ENCODE data around the gene FAM107B. TPM values are rescaled to one million over a fixed set of nuclear protein-coding genes. Genes with fewer than 3 reads are reported as not detected.

FAM107B gene
- total and polyA plus RNA-seq, 2 experiments from 2014 or later = 3.4 to 5.2 TPM

GRCh38 chr10:14536241-14537213 lies 238.2 kb downstream of the FAM107B start:
- Histone ChIP-seq H3F3A (ENCODE audit: insufficient read depth) (no peaks in the 10 kb centered on the region), H3K27ac (no peak overlapping the region), H4K20me1 (ENCODE audit: insufficient read depth) (no peaks in the 10 kb centered on the region), H3K4me2 (ENCODE audit: unreplicated experiment) (no peak overlapping the region), H3K79me2 (ENCODE audit: insufficient read depth) (no peaks in the 10 kb centered on the region), H2AFZ (0 out of 2 replicates have a peak overlapping the region, but pooled peaks have one; percentile 9), H3K36me3 (ENCODE audit: low read depth) (no peaks in the 10 kb centered on the region), H3K4me1 (ENCODE audit: insufficient read depth) (no peaks in the 10 kb centered on the region), H3K9me2 (ENCODE audit: insufficient read depth) (no peaks in the 10 kb centered on the region), H3K9me3 (ENCODE audit: low read depth) (no peaks in the 10 kb centered on the region), H3K4me3 (no peak overlapping the region), H3K27me3 (replicated peaks; ENCODE audit: insufficient read depth) (no peaks in the 10 kb centered on the region), H3K9ac (no peak overlapping the region)
- DNase-seq = peak; percentile 81
- TF ChIP-seq EZH2phosphoT487 (IDR thresholded peaks at IDR 0.05; ENCODE audit: insufficient read depth, low read depth) (no peak), EZH2 (IDR thresholded peaks at IDR 0.05; ENCODE audit: insufficient read depth, poor library complexity, severe bottlenecking) (no peak)
- WGBS, 2 experiments (ENCODE audit: low coverage in 1 of 2, low lambda C conversion rate in 2 of 2, missing lambda C conversion rate in 2 of 2) = 52 to 60% methylated on average over 21 of the region's 21 CpGs
- in situ Hi-C loops (cut with MboI) = loop anchor here (10.0 kb wide), 1 partner anchor 288 kb away; no protein-coding TSS in a partner anchor

DNA sequence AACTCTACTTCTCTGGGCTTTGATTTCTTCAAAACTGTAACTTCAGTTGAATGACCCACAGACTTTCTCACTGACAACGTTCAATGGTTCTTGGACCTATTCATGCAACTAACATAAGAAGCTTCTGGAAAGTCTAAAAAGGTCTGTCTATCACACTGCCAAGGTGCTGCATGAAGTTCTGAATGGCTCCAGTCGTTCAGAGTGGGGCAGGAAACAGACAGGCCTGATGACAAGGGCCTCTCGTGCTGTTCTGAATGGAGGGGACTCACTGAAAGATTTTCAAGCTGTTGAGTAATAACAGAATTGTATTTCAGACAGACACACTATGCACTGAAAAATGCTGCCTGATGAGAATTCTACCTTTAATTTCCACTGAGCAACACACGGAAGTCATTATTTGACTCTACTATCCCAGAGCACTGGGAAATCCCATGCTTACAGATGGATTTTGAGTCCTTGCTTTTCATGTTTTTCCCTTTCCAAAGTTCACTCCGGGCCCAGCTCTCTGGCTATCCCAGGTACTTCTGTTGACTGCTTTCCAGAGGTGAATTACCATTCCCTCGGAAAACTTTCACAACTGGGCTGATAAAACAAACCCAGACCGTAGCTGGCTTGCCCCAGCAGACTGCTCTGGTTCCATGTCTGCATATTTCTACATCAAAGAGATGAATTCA lies 239.1 kb downstream of the FAM107B start:
- WGBS, 2 experiments (ENCODE audit: low coverage in 1 of 2, low lambda C conversion rate in 2 of 2, missing lambda C conversion rate in 2 of 2) = 78 to 83% methylated on average over 7 of the region's 7 CpGs
- Histone ChIP-seq H2AFZ (no peak overlapping the region), H3K27me3 (replicated peaks; ENCODE audit: insufficient read depth) (no peaks in the 10 kb centered on the region), H3K36me3 (ENCODE audit: low read depth) (no peaks in the 10 kb centered on the region), H3K4me1 (ENCODE audit: insufficient read depth) (no peaks in the 10 kb centered on the region), H3K4me3 (no peak overlapping the region), H4K20me1 (ENCODE audit: insufficient read depth) (no peaks in the 10 kb centered on the region), H3K79me2 (ENCODE audit: insufficient read depth) (no peaks in the 10 kb centered on the region), H3F3A (ENCODE audit: insufficient read depth) (no peaks in the 10 kb centered on the region), H3K4me2 (ENCODE audit: unreplicated experiment) (no peak overlapping the region), H3K9ac (no peak overlapping the region), H3K27ac (no peak overlapping the region), H3K9me2 (ENCODE audit: insufficient read depth) (no peaks in the 10 kb centered on the region), H3K9me3 (ENCODE audit: low read depth) (no peaks in the 10 kb centered on the region)
- in situ Hi-C loops (cut with MboI) = loop anchor here (10.0 kb wide), 1 partner anchor 289 kb away; no protein-coding TSS in a partner anchor
- DNase-seq = no peak
- TF ChIP-seq EZH2 (IDR thresholded peaks at IDR 0.05; ENCODE audit: insufficient read depth, poor library complexity, severe bottlenecking) = no peak
- no peak for TF ChIP-seq EZH2phosphoT487 (IDR thresholded peaks at IDR 0.05; ENCODE audit: insufficient read depth, low read depth)

DNA sequence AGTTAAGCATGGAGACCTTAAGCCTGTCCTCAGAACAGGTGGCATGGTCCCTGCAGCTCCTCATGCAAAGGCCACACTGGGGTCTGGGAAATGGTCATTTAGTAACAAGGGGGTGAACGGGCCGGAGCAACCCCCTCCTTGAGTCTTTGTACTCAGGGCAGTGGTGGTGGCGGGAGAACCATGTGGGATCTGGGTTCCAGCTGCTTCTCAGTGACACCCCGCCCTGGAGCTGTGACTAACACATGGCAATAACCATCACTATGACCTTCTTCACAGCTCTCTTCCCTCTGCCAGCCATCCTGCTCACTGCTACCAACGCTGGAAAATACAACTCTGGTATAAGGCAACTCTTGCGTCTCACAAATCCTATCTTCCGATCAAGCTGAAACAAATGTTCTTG lies 240.5 kb downstream of the FAM107B start:
- Histone ChIP-seq H4K20me1 (ENCODE audit: insufficient read depth) (no peaks in the 10 kb centered on the region), H2AFZ (no peak overlapping the region), H3K27ac (no peak overlapping the region), H3K79me2 (ENCODE audit: insufficient read depth) (no peaks in the 10 kb centered on the region), H3K9me3 (ENCODE audit: low read depth) (no peaks in the 10 kb centered on the region), H3K4me2 (ENCODE audit: unreplicated experiment) (no peak overlapping the region), H3F3A (ENCODE audit: insufficient read depth) (no peaks in the 10 kb centered on the region), H3K4me1 (ENCODE audit: insufficient read depth) (no peaks in the 10 kb centered on the region), H3K27me3 (replicated peaks; ENCODE audit: insufficient read depth) (no peaks in the 10 kb centered on the region), H3K36me3 (ENCODE audit: low read depth) (0 out of 2 replicates have a peak, but pooled peaks cover 5% of the 10 kb centered on the region), H3K4me3 (no peak overlapping the region), H3K9me2 (ENCODE audit: insufficient read depth) (no peaks in the 10 kb centered on the region), H3K9ac (no peak overlapping the region)
- DNase-seq = no peak
- TF ChIP-seq EZH2 (IDR thresholded peaks at IDR 0.05; ENCODE audit: insufficient read depth, poor library complexity, severe bottlenecking) = no peak
- in situ Hi-C loops (cut with MboI) = loop anchor here (10.0 kb wide), 1 partner anchor 291 kb away; no protein-coding TSS in a partner anchor
- 61 to 63% methylated on average over 7 of the region's 7 CpGs for WGBS, 2 experiments (ENCODE audit: low coverage in 1 of 2, low lambda C conversion rate in 2 of 2, missing lambda C conversion rate in 2 of 2)

- Histone ChIP-seq H3F3A (ENCODE audit: insufficient read depth) (no peaks in the 10 kb centered on the region), H3K9me3 (ENCODE audit: low read depth) (no peaks in the 10 kb centered on the region), H3K27ac (no peak overlapping the region), H3K4me1 (ENCODE audit: insufficient read depth) (no peaks in the 10 kb centered on the region), H2AFZ (no peak overlapping the region), H3K27me3 (replicated peaks; ENCODE audit: insufficient read depth) (no peaks in the 10 kb centered on the region), H3K4me3 (no peak overlapping the region), H3K9ac (no peak overlapping the region), H3K9me2 (ENCODE audit: insufficient read depth) (no peaks in the 10 kb centered on the region), H3K79me2 (ENCODE audit: insufficient read depth) (no peaks in the 10 kb centered on the region), H4K20me1 (ENCODE audit: insufficient read depth) (no peaks in the 10 kb centered on the region), H3K4me2 (ENCODE audit: unreplicated experiment) (no peak overlapping the region), H3K36me3 (ENCODE audit: low read depth) (peaks cover 8% of the 10 kb centered on the region; the same call in 1 of the 2 replicates)
- in situ Hi-C loops (cut with MboI) = loop anchor here (10.0 kb wide), 1 partner anchor 292 kb away; no protein-coding TSS in a partner anchor
- WGBS, 2 experiments (ENCODE audit: low coverage in 1 of 2, low lambda C conversion rate in 2 of 2, missing lambda C conversion rate in 2 of 2) = 95 to 97% methylated on average over 16 of the region's 16 CpGs
- TF ChIP-seq EZH2 (IDR thresholded peaks at IDR 0.05; ENCODE audit: insufficient read depth, poor library complexity, severe bottlenecking) (no peak), EZH2phosphoT487 (IDR thresholded peaks at IDR 0.05; ENCODE audit: insufficient read depth, low read depth) (no peak)
- DNase-seq = no peak
These were observed 241.4 kb downstream of the FAM107B start for GRCh38 chr10:14533295-14533694.

Measured in GM23248 (cell line).